Sigmoid colon (tissue), 7 donors: ENCODE measurements around the gene RIMBP2. TPM values are rescaled to one million over a fixed set of nuclear protein-coding genes. Genes with fewer than 3 reads are reported as not detected.

Source experiments
- DNase-seq: peaks from one replicate; pipeline ENCODE4 v3.0.0-alpha.2; 2019
- H3K27ac ChIP-seq, 4 donors: fragments of 200-600 bp; sonication (generic); one replicate each; pipeline ENCODE4 v1.5.1; 2016 to 2019; ENCODE audit warnings: mild to moderate bottlenecking in 1 of 4
- H3K27me3 ChIP-seq, 3 donors: fragments of 200-600 bp; sonication (generic); one replicate each; pipeline ENCODE4 v1.5.1; 2019; ENCODE audit warnings: mild to moderate bottlenecking in 1 of 3
- H3K36me3 ChIP-seq, 4 donors: fragments of 200-600 bp; sonication (generic); one replicate each; pipeline ENCODE4 v1.5.1; 2016 to 2019
- H3K4me1 ChIP-seq, 4 donors: fragments of 200-600 bp; sonication (generic); one replicate each; pipeline ENCODE4 v1.5.1; 2017 to 2019
- H3K4me3 ChIP-seq, 4 donors: fragments of 200-600 bp; sonication (generic); one replicate each; pipeline ENCODE4 v1.5.1; 2017 to 2019; ENCODE audit warnings: mild to moderate bottlenecking in 2 of 4, moderate library complexity in 1 of 4
- H3K9me3 ChIP-seq, 4 donors: fragments of 200-600 bp in 3 of 4; sonication (generic) in 3 of 4; one replicate each; pipeline versions ENCODE4 v1.5.1 to v1.6.1; 2013 to 2019
- EP300 ChIP-seq, 4 donors: sonication (generic); formaldehyde crosslinking; IDR thresholded peaks; one replicate each; pipeline ENCODE4 v1.6.1; 2017; ENCODE audit warnings: antibody characterized with exemption in 4 of 4
- POLR2A ChIP-seq, 2 donors: fragments of 450-650 bp; IDR thresholded peaks; one replicate each; pipeline ENCODE4 v1.6.1; 2016; ENCODE audit warnings: antibody characterized with exemption in 2 of 2, mild to moderate bottlenecking in 2 of 2, moderate library complexity in 2 of 2
- POLR2AphosphoS5 ChIP-seq, 4 donors: sonication (generic); formaldehyde crosslinking; IDR thresholded peaks; one replicate each; pipeline ENCODE4 v1.6.1; 2017; ENCODE audit warnings: antibody characterized with exemption in 4 of 4
- WGBS, 2 donors: extraction: QIAGEN DNeasy Blood & Tissue Kit; methylation state at CpG; one replicate each; pipeline ENCODE4 v1.1.7; 2013; 5-methylcytosine and 5-hydroxymethylcytosine counted together
- intact Hi-C: fragments of 100-400 bp; cut with DNase I; formaldehyde crosslinking; loops from one replicate; pipeline ENCODE4 v1.15.1; 2023
- polyA plus RNA-seq, 3 donors: library from polyadenylated mRNA; stranded (reverse); fragments of 200-250 nt; gene quantifications; one replicate each; pipeline ENCODE4 v1.2.3, GENCODE V29; 2013
- total RNA-seq, 4 donors: library from RNA; depleted of rRNA; stranded (reverse); fragments of >200 nt; gene quantifications; one replicate each; pipeline ENCODE4 v1.1.0, GENCODE V29; 2016
- TF ChIP-seq, protein P1 (sequence below), 4 experiments: fragments of 450-650 bp in 3 of 4; fragments of 200-600 bp in 1 of 4; IDR thresholded peaks; one replicate each; pipeline ENCODE4 v1.5.1; 2016 to 2019; ENCODE audit warnings: antibody characterized with exemption in 4 of 4, mild to moderate bottlenecking in 3 of 4, moderate library complexity in 2 of 4
- donor health status: healthy with polysubstance abuse.
- donor health status: Bipolar disorder and iron deficiency.
- donor health status: healthy.

The RIMBP2 gene
- total and polyA plus RNA-seq, 7 donors, result under 0.01 to 5.5 (median 1.4) TPM

DNA sequence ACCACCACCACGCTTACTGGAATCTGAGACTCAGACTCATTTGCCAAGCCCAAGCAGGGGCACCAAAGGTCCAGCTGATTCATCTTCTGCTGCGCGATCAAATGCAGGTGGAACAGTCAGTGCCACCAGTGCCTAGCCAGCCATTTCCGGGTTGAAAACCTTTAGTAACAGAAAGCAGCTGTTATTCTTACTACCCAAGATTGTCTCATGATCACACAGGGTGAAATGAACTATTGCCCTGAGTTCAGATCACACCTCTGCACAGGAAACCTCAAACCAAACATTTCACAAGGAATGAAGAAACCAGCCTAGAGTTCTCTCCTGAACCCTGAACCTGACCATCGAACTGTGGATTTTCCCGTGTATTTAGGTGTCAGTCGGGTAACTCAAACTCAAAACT is 88.9 kb downstream of the RIMBP2 start:
- peak; percentile 26 for DNase-seq
- intact Hi-C loops, result no loop called here
- no peaks in the 10 kb centered on the region for H3K4me1 ChIP-seq
- no peaks in the 10 kb centered on the region for H3K36me3 ChIP-seq
- TF ChIP-seq POLR2AphosphoS5 (IDR thresholded peaks at IDR 0.05) (no peak), POLR2A (IDR thresholded peaks at IDR 0.05) (no peak), EP300 (IDR thresholded peaks at IDR 0.05) (no peak)
- TF ChIP-seq, protein P1, sequence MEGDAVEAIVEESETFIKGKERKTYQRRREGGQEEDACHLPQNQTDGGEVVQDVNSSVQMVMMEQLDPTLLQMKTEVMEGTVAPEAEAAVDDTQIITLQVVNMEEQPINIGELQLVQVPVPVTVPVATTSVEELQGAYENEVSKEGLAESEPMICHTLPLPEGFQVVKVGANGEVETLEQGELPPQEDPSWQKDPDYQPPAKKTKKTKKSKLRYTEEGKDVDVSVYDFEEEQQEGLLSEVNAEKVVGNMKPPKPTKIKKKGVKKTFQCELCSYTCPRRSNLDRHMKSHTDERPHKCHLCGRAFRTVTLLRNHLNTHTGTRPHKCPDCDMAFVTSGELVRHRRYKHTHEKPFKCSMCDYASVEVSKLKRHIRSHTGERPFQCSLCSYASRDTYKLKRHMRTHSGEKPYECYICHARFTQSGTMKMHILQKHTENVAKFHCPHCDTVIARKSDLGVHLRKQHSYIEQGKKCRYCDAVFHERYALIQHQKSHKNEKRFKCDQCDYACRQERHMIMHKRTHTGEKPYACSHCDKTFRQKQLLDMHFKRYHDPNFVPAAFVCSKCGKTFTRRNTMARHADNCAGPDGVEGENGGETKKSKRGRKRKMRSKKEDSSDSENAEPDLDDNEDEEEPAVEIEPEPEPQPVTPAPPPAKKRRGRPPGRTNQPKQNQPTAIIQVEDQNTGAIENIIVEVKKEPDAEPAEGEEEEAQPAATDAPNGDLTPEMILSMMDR (IDR thresholded peaks at IDR 0.05), result no peak
- H3K27me3 ChIP-seq, result peaks cover 0 to 3% (median 0%) of the 10 kb centered on the region in 3 donors
- 93 to 94% methylated on average over 7 of the region's 7 CpGs for WGBS, 2 donors
- peaks cover 0 to 10% (median 1%) of the 10 kb centered on the region in 4 donors for H3K9me3 ChIP-seq
- H3K4me3 ChIP-seq, result no peak overlapping the region
- no peak overlapping the region for H3K27ac ChIP-seq

DNA sequence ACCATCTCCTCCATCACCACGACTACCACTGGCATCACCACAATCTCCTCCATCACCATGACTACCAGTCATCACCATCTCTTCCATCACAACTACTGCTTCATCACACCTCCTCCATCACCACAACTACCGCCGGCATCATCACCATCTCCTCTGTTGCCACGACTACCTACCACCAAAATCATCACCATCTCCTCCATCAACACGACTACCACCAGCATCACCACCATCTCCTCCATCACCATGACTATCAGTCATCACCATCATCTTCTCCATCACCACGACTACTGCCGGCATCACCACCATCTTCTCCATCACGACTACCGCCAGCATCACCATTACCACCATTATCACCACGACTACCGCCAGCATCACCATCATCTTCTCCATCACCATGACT is 89.5 kb downstream of the RIMBP2 start:
- Histone ChIP-seq H3K27ac (no peak overlapping the region), H3K4me1 (no peaks in the 10 kb centered on the region), H3K36me3 (no peaks in the 10 kb centered on the region), H3K9me3 (peaks cover 0 to 12% (median 1%) of the 10 kb centered on the region in 4 donors), H3K4me3 (no peak overlapping the region), H3K27me3 (peaks cover 0 to 3% (median 0%) of the 10 kb centered on the region in 3 donors)
- intact Hi-C loops, result no loop called here
- WGBS, 2 donors, result 77 to 87% methylated on average over 11 of the region's 11 CpGs
- TF ChIP-seq, protein P1 (IDR thresholded peaks at IDR 0.05), result no peak
- no peak for TF ChIP-seq EP300 (IDR thresholded peaks at IDR 0.05)
- no peak for TF ChIP-seq POLR2AphosphoS5 (IDR thresholded peaks at IDR 0.05)
- peak; percentile 7 for DNase-seq

- no peak overlapping the region for H3K27ac ChIP-seq
- peaks cover 0 to 12% (median 1%) of the 10 kb centered on the region in 4 donors for H3K9me3 ChIP-seq
- H3K36me3 ChIP-seq, result no peaks in the 10 kb centered on the region
- intact Hi-C loops, result no loop called here
- 33 to 59% methylated on average over 5 of the region's 5 CpGs for WGBS, 2 donors
- TF ChIP-seq, protein P1 (IDR thresholded peaks at IDR 0.05), result no peak
- TF ChIP-seq POLR2AphosphoS5 (IDR thresholded peaks at IDR 0.05), result no peak
- TF ChIP-seq POLR2A (IDR thresholded peaks at IDR 0.05), result no peak
- no peak for TF ChIP-seq EP300 (IDR thresholded peaks at IDR 0.05)
- no peak overlapping the region for H3K4me3 ChIP-seq
- no peaks in the 10 kb centered on the region for H3K4me1 ChIP-seq
- DNase-seq, result peak; percentile 4
- peaks cover 0 to 3% (median 0%) of the 10 kb centered on the region in 3 donors for H3K27me3 ChIP-seq
Observed at GRCh38 chr12:130625201-130625600, 90.9 kb downstream of the RIMBP2 start.

DNA sequence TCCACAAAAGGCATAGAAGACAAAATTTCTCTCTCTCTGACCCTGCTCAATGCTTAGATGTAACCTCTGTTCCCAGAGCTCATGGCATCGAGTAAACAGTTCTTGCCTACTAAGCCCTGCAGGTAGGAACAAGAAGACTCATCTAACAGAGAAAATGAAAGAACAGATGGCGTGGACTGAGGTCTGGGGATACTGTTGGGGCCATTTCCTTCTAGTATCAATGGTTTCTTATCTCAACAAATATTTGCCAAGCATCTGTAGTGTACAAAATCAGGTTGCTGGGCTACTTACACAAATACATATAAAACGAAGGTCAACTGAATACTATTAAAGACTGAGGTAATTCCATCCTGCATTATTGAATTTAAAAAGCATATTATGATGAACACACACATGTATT is 93.3 kb downstream of the RIMBP2 start:
- Histone ChIP-seq H3K9me3 (peaks cover 0 to 12% (median 1%) of the 10 kb centered on the region in 4 donors), H3K4me3 (no peak overlapping the region), H3K4me1 (no peaks in the 10 kb centered on the region), H3K27me3 (peaks cover 0 to 3% (median 0%) of the 10 kb centered on the region in 3 donors), H3K27ac (no peak overlapping the region), H3K36me3 (no peaks in the 10 kb centered on the region)
- DNase-seq, result no peak
- intact Hi-C loops, result no loop called here
- 27 to 62% methylated on average over 3 of the region's 3 CpGs for WGBS, 2 donors
- TF ChIP-seq, protein P1 (IDR thresholded peaks at IDR 0.05), result no peak
- TF ChIP-seq POLR2A (IDR thresholded peaks at IDR 0.05) (no peak), POLR2AphosphoS5 (IDR thresholded peaks at IDR 0.05) (no peak), EP300 (IDR thresholded peaks at IDR 0.05) (no peak)

GRCh38 chr12:130621696-130622298 is 94.3 kb downstream of the RIMBP2 start:
- intact Hi-C loops, result no loop called here
- DNase-seq, result peak; percentile 36
- no peaks in the 10 kb centered on the region for H3K4me1 ChIP-seq
- H3K36me3 ChIP-seq, result no peaks in the 10 kb centered on the region
- no peak for TF ChIP-seq EP300 (IDR thresholded peaks at IDR 0.05)
- no peak for TF ChIP-seq POLR2A (IDR thresholded peaks at IDR 0.05)
- no peak for TF ChIP-seq POLR2AphosphoS5 (IDR thresholded peaks at IDR 0.05)
- TF ChIP-seq, protein P1 (IDR thresholded peaks at IDR 0.05), result no peak
- H3K27me3 ChIP-seq, result no peaks in the 10 kb centered on the region
- H3K27ac ChIP-seq, result no peak overlapping the region
- WGBS, 2 donors, result 93 to 95% methylated on average over 13 of the region's 13 CpGs
- H3K4me3 ChIP-seq, result no peak overlapping the region
- peaks cover 0 to 12% (median 1%) of the 10 kb centered on the region in 4 donors for H3K9me3 ChIP-seq
